Osteoblast (primary cell): ENCODE data around the gene SLC1A4. TPM values are rescaled to one million over a fixed set of nuclear protein-coding genes. Genes with fewer than 3 reads are reported as not detected.

Experiments
- DNase-seq: peaks from one replicate; pipeline ENCODE4 v3.0.0; 2011; ENCODE audit warnings: low spot score, mixed read lengths; ENCODE audit not compliant: insufficient read length; ENCODE audit errors: missing footprints
- H2AFZ ChIP-seq: 2 replicates; pipeline ENCODE4 v1.6.0; 2011; ENCODE audit warnings: mild to moderate bottlenecking, low read length
- H3K27ac ChIP-seq: 2 replicates; pipeline ENCODE4 v1.5.1; 2011; ENCODE audit warnings: mild to moderate bottlenecking, low read depth, low read length, moderate library complexity
- H3K27me3 ChIP-seq: 2 replicates; pipeline ENCODE4 v1.6.0; 2012; ENCODE audit warnings: mild to moderate bottlenecking, control low read depth, inconsistent platforms, low read length, moderate library complexity; ENCODE audit not compliant: insufficient read depth
- H3K36me3 ChIP-seq: 2 replicates; pipeline ENCODE4 v1.5.1; 2011; ENCODE audit warnings: mild to moderate bottlenecking, low read length, control low read depth, moderate library complexity; ENCODE audit not compliant: insufficient read depth
- H3K4me1 ChIP-seq: 2 replicates; pipeline ENCODE4 v1.5.1; 2011; ENCODE audit warnings: mild to moderate bottlenecking, low read length, control low read depth, moderate library complexity; ENCODE audit not compliant: insufficient read depth
- H3K4me2 ChIP-seq: 2 replicates; pipeline ENCODE4 v1.6.0; 2011; ENCODE audit warnings: mild to moderate bottlenecking, low read length; ENCODE audit not compliant: insufficient read depth
- H3K4me3 ChIP-seq: fragments of 200-600 bp; sonication (generic); 3 replicates; pipeline ENCODE4 v1.5.1; 2012; ENCODE audit warnings: mild to moderate bottlenecking, low read length, inconsistent platforms; ENCODE audit not compliant: insufficient read depth
- H3K79me2 ChIP-seq: 2 replicates; pipeline ENCODE4 v1.6.0; 2012; ENCODE audit warnings: mild to moderate bottlenecking, low read length, control low read depth, inconsistent platforms; ENCODE audit not compliant: insufficient read depth
- H3K9me3 ChIP-seq: 2 replicates; pipeline ENCODE4 v1.5.1; 2011; ENCODE audit warnings: low read depth, low read length, control low read depth
- H4K20me1 ChIP-seq: 2 replicates; pipeline ENCODE4 v1.6.0; 2012; ENCODE audit warnings: mild to moderate bottlenecking, low read length, control low read depth; ENCODE audit not compliant: insufficient read depth
- total RNA-seq: library from RNA; depleted of rRNA; stranded (reverse); fragments of >200 nt; gene quantifications from 2 replicates; pipeline ENCODE4 v1.2.3, GENCODE V29; 2012
- TF ChIP-seq, protein P1 (sequence below): IDR thresholded peaks from 2 replicates; pipeline ENCODE4 v1.5.1; 2011; ENCODE audit warnings: mild to moderate bottlenecking, low read depth, low read length, moderate library complexity; ENCODE audit errors: extremely low read depth

The SLC1A4 gene
- total RNA-seq, 1 donor = 49.2 TPM

DNA sequence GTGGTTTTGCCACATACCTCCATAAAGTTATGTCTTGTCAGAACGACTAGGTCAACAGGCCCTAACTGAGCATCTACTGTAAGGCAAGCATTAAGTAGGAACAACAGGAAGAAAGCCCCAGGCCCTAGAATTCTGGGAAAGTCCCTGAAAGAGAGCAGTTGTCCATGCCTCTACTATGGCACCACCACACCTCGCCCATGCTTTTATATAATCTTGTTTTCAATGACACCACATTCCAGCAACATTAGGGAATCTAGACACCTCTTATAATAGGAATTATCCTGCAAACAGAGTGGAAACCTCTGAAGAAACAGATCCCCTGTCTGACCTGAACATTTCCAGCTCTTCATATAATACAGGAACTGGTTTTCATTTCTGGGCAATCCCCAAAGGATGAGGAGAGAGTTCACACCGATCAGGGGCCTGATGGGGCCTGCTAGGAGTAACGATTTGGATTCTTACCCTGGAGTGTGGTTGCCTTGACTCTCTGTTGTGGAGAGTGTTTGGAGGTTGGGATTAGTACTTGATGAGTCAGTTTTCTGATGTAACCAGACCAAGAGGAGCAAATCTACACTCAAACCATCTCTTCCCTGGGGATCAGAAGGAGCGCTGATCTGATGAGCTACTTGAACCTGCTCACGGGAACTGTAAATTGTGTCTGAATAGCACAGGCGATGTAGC is 35.1 kb downstream of the SLC1A4 start:
- H3K9me3 ChIP-seq = no peaks in the 10 kb centered on the region
- peak overlapping the region; percentile 69 for H2AFZ ChIP-seq
- DNase-seq = peak; percentile 94
- TF ChIP-seq, protein P1, sequence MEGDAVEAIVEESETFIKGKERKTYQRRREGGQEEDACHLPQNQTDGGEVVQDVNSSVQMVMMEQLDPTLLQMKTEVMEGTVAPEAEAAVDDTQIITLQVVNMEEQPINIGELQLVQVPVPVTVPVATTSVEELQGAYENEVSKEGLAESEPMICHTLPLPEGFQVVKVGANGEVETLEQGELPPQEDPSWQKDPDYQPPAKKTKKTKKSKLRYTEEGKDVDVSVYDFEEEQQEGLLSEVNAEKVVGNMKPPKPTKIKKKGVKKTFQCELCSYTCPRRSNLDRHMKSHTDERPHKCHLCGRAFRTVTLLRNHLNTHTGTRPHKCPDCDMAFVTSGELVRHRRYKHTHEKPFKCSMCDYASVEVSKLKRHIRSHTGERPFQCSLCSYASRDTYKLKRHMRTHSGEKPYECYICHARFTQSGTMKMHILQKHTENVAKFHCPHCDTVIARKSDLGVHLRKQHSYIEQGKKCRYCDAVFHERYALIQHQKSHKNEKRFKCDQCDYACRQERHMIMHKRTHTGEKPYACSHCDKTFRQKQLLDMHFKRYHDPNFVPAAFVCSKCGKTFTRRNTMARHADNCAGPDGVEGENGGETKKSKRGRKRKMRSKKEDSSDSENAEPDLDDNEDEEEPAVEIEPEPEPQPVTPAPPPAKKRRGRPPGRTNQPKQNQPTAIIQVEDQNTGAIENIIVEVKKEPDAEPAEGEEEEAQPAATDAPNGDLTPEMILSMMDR = no peak
- peaks cover 20% of the 10 kb centered on the region for H3K4me1 ChIP-seq
- peak overlapping the region; percentile 15 for H3K4me2 ChIP-seq
- peak overlapping the region; percentile 87 for H3K27ac ChIP-seq
- H3K79me2 ChIP-seq = no peaks in the 10 kb centered on the region
- H3K36me3 ChIP-seq = peaks cover 19% of the 10 kb centered on the region
- no peaks in the 10 kb centered on the region for H4K20me1 ChIP-seq
- H3K27me3 ChIP-seq = no peaks in the 10 kb centered on the region
- H3K4me3 ChIP-seq = no peak overlapping the region

GRCh38 chr2:65025453-65026123 is 36.4 kb downstream of the SLC1A4 start:
- Histone ChIP-seq H3K4me1 (peaks cover 20% of the 10 kb centered on the region), H3K27ac (no peak overlapping the region), H3K9me3 (no peaks in the 10 kb centered on the region), H3K27me3 (no peaks in the 10 kb centered on the region), H3K36me3 (peaks cover 18% of the 10 kb centered on the region), H3K79me2 (no peaks in the 10 kb centered on the region), H3K4me2 (no peak overlapping the region), H3K4me3 (no peak overlapping the region), H2AFZ (no peak overlapping the region), H4K20me1 (no peaks in the 10 kb centered on the region)
- no peak for DNase-seq
- TF ChIP-seq, protein P1 = no peak

DNA sequence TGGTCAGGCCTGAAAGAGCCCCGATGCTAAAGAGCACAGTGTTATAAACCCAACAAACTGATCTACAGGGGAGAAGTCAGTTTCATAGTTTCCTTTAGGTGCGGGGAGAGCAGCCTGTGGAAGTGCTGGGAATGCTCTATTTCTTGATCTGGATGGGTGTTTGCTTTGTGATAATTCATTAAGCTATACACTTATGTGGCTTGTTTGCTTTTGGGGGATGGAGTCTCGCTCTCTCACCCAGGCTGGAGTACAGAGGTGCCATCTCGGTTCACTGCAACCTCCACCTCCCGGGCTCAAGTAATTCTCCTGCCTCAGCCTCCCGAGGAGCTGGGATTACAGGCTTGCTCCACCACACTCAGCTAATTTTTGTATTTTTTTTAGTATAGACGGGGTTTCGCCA is 37.0 kb downstream of the SLC1A4 start:
- Histone ChIP-seq H3K36me3 (peaks cover 14% of the 10 kb centered on the region), H3K27me3 (no peaks in the 10 kb centered on the region), H3K9me3 (no peaks in the 10 kb centered on the region), H3K4me2 (no peak overlapping the region), H3K79me2 (no peaks in the 10 kb centered on the region), H3K4me1 (peaks cover 20% of the 10 kb centered on the region), H3K4me3 (no peak overlapping the region), H3K27ac (no peak overlapping the region), H4K20me1 (no peaks in the 10 kb centered on the region), H2AFZ (no peak overlapping the region)
- DNase-seq = no peak
- TF ChIP-seq, protein P1 = no peak

- no peaks in the 10 kb centered on the region for H3K9me3 ChIP-seq
- TF ChIP-seq, protein P1 = no peak
- DNase-seq = no peak
- no peaks in the 10 kb centered on the region for H3K27me3 ChIP-seq
- no peak overlapping the region for H3K4me2 ChIP-seq
- no peak overlapping the region for H2AFZ ChIP-seq
- peaks cover 6% of the 10 kb centered on the region for H3K36me3 ChIP-seq
- H3K4me3 ChIP-seq = no peak overlapping the region
- no peaks in the 10 kb centered on the region for H4K20me1 ChIP-seq
- H3K4me1 ChIP-seq = peaks cover 24% of the 10 kb centered on the region
- H3K79me2 ChIP-seq = no peaks in the 10 kb centered on the region
- H3K27ac ChIP-seq = no peak overlapping the region
Measured at GRCh38 chr2:65026704-65027464, 37.7 kb downstream of the SLC1A4 start.
